GM23338 (cell line): ENCODE measurements around the gene ST8SIA6.
A peak's percentile ranks its signal among the peaks of the same experiment; 100 is the strongest.

Source experiments
- CREB1 ChIP-seq: fragments of 250-450 bp; sonication (Bioruptor Pico); IDR thresholded peaks from 2 replicates; pipeline ENCODE4 v1.5.0; 2020; ENCODE audit warnings: low read depth, mild to moderate bottlenecking, moderate library complexity
- CTCF ChIP-seq, 2 experiments: fragments of 200-600 bp in 1 of 2; sonication (generic) in 1 of 2; conservative IDR thresholded peaks; 2 replicates each; pipeline versions ENCODE4 v1.5.1 to v1.6.1; 2016 to 2017; ENCODE audit warnings: antibody characterized with exemption in 2 of 2, low read depth in 2 of 2, mild to moderate bottlenecking in 2 of 2, moderate library complexity in 1 of 2
- EZH2phosphoT487 ChIP-seq: fragments of 200-600 bp; sonication (generic); IDR thresholded peaks from one replicate; pipeline ENCODE4 v1.8.1; 2018; ENCODE audit warnings: antibody characterized with exemption; ENCODE audit not compliant: unreplicated experiment
- JUNB ChIP-seq: IDR thresholded peaks from one replicate; pipeline ENCODE4 v1.6.1; 2016; ENCODE audit warnings: antibody characterized with exemption; ENCODE audit not compliant: unreplicated experiment
- POLR2AphosphoS5 ChIP-seq: IDR thresholded peaks from 2 replicates; pipeline ENCODE4 v1.6.1; 2016; ENCODE audit warnings: antibody characterized with exemption, low read depth
- REST ChIP-seq: IDR thresholded peaks from one replicate; pipeline ENCODE4 v1.6.1; 2018; ENCODE audit warnings: antibody characterized with exemption; ENCODE audit not compliant: unreplicated experiment

GRCh38 chr10:17430647-17431355, 23.6 kb downstream of the ST8SIA6 start:
- TF ChIP-seq CTCF (conservative IDR thresholded peaks at IDR 0.05; ENCODE audit: low read depth in 2 of 2) = peak; percentile 90 to 97
- no peak for TF ChIP-seq POLR2AphosphoS5
- TF ChIP-seq JUNB = no peak
- TF ChIP-seq EZH2phosphoT487 = no peak
- no peak for TF ChIP-seq REST
- TF ChIP-seq CREB1 (CRISPR knock-in tag) = no peak
